HepG2 (cell line): ENCODE measurements around the gene ZNF48. TPM values are rescaled to one million over a fixed set of nuclear protein-coding genes. Genes with fewer than 3 reads are reported as not detected.
A peak's percentile ranks its signal among the peaks of the same experiment; 100 is the strongest.

Experiments used
- CEBPG ChIP-seq: IDR thresholded peaks from 2 replicates; pipeline ENCODE4 v1.6.1; 2016
- GPN1 ChIP-seq: sonication (generic); formaldehyde crosslinking; IDR thresholded peaks from 2 replicates; pipeline ENCODE4 v1.5.1; 2020; ENCODE audit warnings: missing genetic modification reagents, borderline replicate concordance
- HMGXB3 ChIP-seq: sonication (generic); formaldehyde crosslinking; IDR thresholded peaks from 2 replicates; pipeline ENCODE4 v1.4.0; 2020; ENCODE audit warnings: missing genetic modification reagents, borderline replicate concordance
- LBX2 ChIP-seq: sonication (generic); formaldehyde crosslinking; IDR thresholded peaks from 2 replicates; pipeline ENCODE4 v1.5.0; 2020; ENCODE audit warnings: missing genetic modification reagents, mild to moderate bottlenecking, borderline replicate concordance
- MAFF ChIP-seq: IDR thresholded peaks from 2 replicates; pipeline ENCODE4 v1.6.1; 2011; ENCODE audit warnings: low read depth, low read length, improper control_type of control experiment
- NAIF1 ChIP-seq: sonication (generic); formaldehyde crosslinking; IDR thresholded peaks from 2 replicates; pipeline ENCODE4 v1.5.0; 2020; ENCODE audit warnings: mild to moderate bottlenecking, missing genetic modification reagents, borderline replicate concordance
- NR2F2 ChIP-seq: IDR thresholded peaks from 2 replicates; pipeline ENCODE4 v1.6.1; 2012; ENCODE audit warnings: low read depth, inconsistent platforms, borderline replicate concordance
- SIX4 ChIP-seq: sonication (generic); formaldehyde crosslinking; IDR thresholded peaks from 2 replicates; pipeline ENCODE4 v1.4.0; 2020; ENCODE audit warnings: missing genetic modification reagents
- ZFP36 ChIP-seq: fragments of 150-350 bp; IDR thresholded peaks from 2 replicates; pipeline ENCODE4 v1.6.1; 2018; ENCODE audit warnings: borderline replicate concordance, low read length, low read depth; ENCODE audit not compliant: partially characterized antibody
- ZNF205 ChIP-seq: IDR thresholded peaks from 2 replicates; pipeline ENCODE4 v1.6.1; 2018; ENCODE audit warnings: missing biosample characterization, missing genetic modification reagents
- ZNF253 ChIP-seq: sonication (generic); formaldehyde crosslinking; IDR thresholded peaks from 2 replicates; pipeline ENCODE4 v1.8.0; 2022; ENCODE audit warnings: mild to moderate bottlenecking, missing genetic modification reagents, borderline replicate concordance
- ZNF280B ChIP-seq: sonication (generic); formaldehyde crosslinking; IDR thresholded peaks from 2 replicates; pipeline ENCODE4 v1.5.0; 2020; ENCODE audit warnings: missing genetic modification reagents, mild to moderate bottlenecking, borderline replicate concordance
- ZNF350 ChIP-seq: sonication (generic); formaldehyde crosslinking; IDR thresholded peaks from 2 replicates; pipeline ENCODE4 v1.4.0; 2020; ENCODE audit warnings: mild to moderate bottlenecking, low read depth, missing genetic modification reagents, borderline replicate concordance
- ZNF616 ChIP-seq: sonication (generic); formaldehyde crosslinking; IDR thresholded peaks from 2 replicates; pipeline ENCODE4 v1.5.0; 2020; ENCODE audit warnings: low read depth, mild to moderate bottlenecking, missing genetic modification reagents
- ZSCAN22 ChIP-seq: sonication (generic); formaldehyde crosslinking; IDR thresholded peaks from 2 replicates; pipeline ENCODE4 v1.4.0; 2020; ENCODE audit warnings: mild to moderate bottlenecking, missing genetic modification reagents
- polyA plus RNA-seq, 8 experiments: library from polyadenylated mRNA; depleted of rRNA in 3 of 8; stranded (reverse) in 7 of 8; unstranded in 1 of 8; fragments of >200 nt; fragmentation: Illumina TruSeq in 4 of 8; extraction: Trizol in 4 of 8; gene quantifications; 2 replicates each; pipeline versions ENCODE4 v1.2.1 to v1.2.3, GENCODE V29; 2011 to 2016; ENCODE audit warnings: low read depth in 4 of 8, missing spikeins in 1 of 8, mixed read lengths in 1 of 8; ENCODE audit not compliant: insufficient read depth in 1 of 8
- total RNA-seq, 5 experiments: library from RNA; depleted of rRNA; stranded (reverse); fragments of >200 nt; fragmentation: Illumina TruSeq; extraction: Trizol; gene quantifications; 2 replicates each; pipeline ENCODE4 v1.2.3, GENCODE V29; 2016; ENCODE audit warnings: low read depth in 1 of 5

Gene ZNF48
- total and polyA plus RNA-seq, 2 of the 13 experiments (the other 11 are each of a cell fraction or from before 2014, with no cell fraction given) = 9.9 to 12.3 TPM

DNA sequence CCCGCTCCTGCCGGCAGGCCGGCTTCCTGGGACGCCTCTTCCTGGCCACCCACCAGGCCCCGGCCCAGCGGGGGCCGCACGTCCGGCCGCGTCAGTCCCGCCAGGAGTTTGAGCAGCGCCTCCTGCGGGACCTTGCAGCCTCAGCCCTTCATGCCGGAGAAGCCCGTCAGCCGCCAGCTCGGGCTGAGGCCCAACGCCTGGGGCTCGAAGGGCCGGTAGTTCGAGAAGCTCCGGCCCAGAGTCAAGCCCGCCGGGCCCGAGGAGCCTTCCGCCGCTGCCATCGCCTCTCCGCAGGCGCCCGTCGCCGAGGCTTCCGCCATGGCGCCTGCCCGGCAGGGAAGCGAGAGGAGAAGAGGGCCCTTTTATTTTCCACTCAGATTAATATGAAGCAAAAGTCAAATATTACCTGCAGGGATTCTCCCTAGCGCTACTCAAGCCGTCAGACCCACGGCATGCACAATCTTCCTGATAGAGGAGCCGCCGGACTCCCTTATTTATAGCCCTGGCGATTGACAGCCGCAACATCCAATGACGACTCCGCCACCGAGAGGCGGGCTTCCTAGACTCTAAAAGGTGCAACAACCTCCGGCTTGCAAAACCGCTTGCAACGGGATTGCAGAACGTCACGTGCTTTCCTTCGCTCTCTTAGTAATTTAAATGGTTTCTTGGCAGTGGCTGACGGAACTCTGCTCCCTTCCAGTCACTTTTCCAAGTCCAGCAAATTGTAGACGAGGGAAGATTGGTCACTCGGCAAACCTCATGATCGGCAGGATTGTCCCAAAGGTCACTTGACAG, 50.4 kb downstream of the ZNF48 start, which contains the start of gene SEPHS2 (continued):
- TF ChIP-seq ZNF253 (no peak), GPN1 (CRISPR knock-in tag) (no peak), ZFP36 (no peak), HMGXB3 (CRISPR knock-in tag) (no peak), ZNF350 (CRISPR knock-in tag) (no peak; the same call in 1 of the 2 replicates), SIX4 (peak; percentile 51; the same call in 1 of the 2 replicates), ZNF616 (CRISPR knock-in tag) (no peak), ZSCAN22 (CRISPR knock-in tag) (0 out of 2 replicates have a peak, but pooled peaks have one; percentile 56), ZNF280B (CRISPR knock-in tag) (no peak), ZNF205 (no peak; the same call in 1 of the 2 replicates), NAIF1 (CRISPR knock-in tag) (no peak), LBX2 (CRISPR knock-in tag) (no peak), MAFF (peak; percentile 32; the same call in 1 of the 2 replicates), CEBPG (CRISPR knock-in tag) (peak; percentile 92), NR2F2 (0 out of 2 replicates have a peak, but pooled peaks have one; percentile 15)
